HCT116 (cell line): ENCODE measurements around the gene C17orf58.

Experiments used
- EZH2 ChIP-seq: fragments of 200-600 bp; sonication (generic); IDR thresholded peaks from 2 replicates; pipeline ENCODE4 v1.6.1; 2017; ENCODE audit warnings: antibody characterized with exemption, mixed run types
- FOSL1 ChIP-seq: IDR thresholded peaks from 2 replicates; pipeline ENCODE4 v1.6.1; 2012; ENCODE audit warnings: low read depth
- JUND ChIP-seq: IDR thresholded peaks from 2 replicates; pipeline ENCODE4 v1.6.1; 2012
- POLR2A ChIP-seq: IDR thresholded peaks from 2 replicates; pipeline ENCODE4 v1.7.0; 2011; ENCODE audit warnings: borderline replicate concordance; ENCODE audit not compliant: insufficient read depth, insufficient read length; ENCODE audit errors: extremely low read depth
- POLR2AphosphoS5 ChIP-seq: IDR thresholded peaks from 2 replicates; pipeline ENCODE4 v1.6.1; 2011; ENCODE audit warnings: mild to moderate bottlenecking, low read depth, low read length, moderate library complexity
- SP1 ChIP-seq: IDR thresholded peaks from 2 replicates; pipeline ENCODE4 v1.6.1; 2012; ENCODE audit warnings: low read depth
- TCF7L2 ChIP-seq: IDR thresholded peaks from 2 replicates; pipeline ENCODE4 v1.7.0; 2011; ENCODE audit warnings: borderline replicate concordance, inconsistent platforms; ENCODE audit not compliant: insufficient read depth, insufficient read length; ENCODE audit errors: extremely low read depth
- ZNF274 ChIP-seq: fragments of 200-500 bp; sonication (Bioruptor generic); IDR thresholded peaks from 2 replicates; pipeline ENCODE4 v1.6.1; 2014; ENCODE audit warnings: mild to moderate bottlenecking, low read depth, low read length, inconsistent platforms
- TF ChIP-seq, protein P1 (sequence below): IDR thresholded peaks from 2 replicates; pipeline ENCODE4 v1.6.1; 2012
- TF ChIP-seq, protein P2 (sequence below), 3 experiments: fragments of 200-600 bp in 1 of 3; sonication (generic) in 1 of 3; IDR thresholded peaks in 2 of 3; conservative IDR thresholded peaks in 1 of 3; 2 replicates each; pipeline ENCODE4 v1.5.1; 2012 to 2017; ENCODE audit warnings: low read depth in 2 of 3, low read length in 2 of 3, antibody characterized with exemption in 1 of 3, borderline replicate concordance in 1 of 3, control low read depth in 1 of 3, mild to moderate bottlenecking in 1 of 3, mixed read lengths in 1 of 3, mixed run types in 1 of 3, moderate library complexity in 1 of 3; ENCODE audit not compliant: insufficient read depth in 1 of 3
- TF ChIP-seq, protein P3 (sequence below): IDR thresholded peaks from 2 replicates; pipeline ENCODE4 v1.6.1; 2012

DNA sequence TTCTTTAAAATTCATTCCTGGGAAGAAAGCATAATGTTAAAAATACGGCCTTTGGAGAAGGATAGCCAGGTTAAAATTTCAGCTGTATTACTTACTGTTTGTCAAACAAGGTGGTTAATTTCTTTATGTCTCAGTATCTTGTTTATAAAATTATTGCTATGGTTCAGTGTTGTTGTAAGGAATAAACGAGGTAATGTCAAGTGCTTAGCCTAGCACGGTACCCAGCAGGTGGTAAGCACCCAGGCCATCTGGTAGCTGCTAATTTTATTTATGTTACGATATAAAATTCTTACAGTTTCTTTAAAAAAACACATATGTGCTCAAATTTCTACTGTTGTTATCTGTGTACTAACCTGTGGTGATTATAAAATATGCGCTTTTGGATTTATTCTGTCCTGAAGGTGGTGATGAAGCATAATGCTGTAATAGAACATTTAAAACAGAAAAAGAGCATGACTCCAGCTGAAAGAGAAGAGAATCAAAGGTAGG is 48.9 kb downstream of the C17orf58 start:
- TF ChIP-seq POLR2AphosphoS5 (no peak), FOSL1 (no peak), POLR2A (no peak), EZH2 (no peak), ZNF274 (no peak), SP1 (no peak), JUND (no peak), TCF7L2 (no peak)
- TF ChIP-seq, protein P1, sequence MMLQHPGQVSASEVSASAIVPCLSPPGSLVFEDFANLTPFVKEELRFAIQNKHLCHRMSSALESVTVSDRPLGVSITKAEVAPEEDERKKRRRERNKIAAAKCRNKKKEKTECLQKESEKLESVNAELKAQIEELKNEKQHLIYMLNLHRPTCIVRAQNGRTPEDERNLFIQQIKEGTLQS: no peak
- TF ChIP-seq, protein P2, sequence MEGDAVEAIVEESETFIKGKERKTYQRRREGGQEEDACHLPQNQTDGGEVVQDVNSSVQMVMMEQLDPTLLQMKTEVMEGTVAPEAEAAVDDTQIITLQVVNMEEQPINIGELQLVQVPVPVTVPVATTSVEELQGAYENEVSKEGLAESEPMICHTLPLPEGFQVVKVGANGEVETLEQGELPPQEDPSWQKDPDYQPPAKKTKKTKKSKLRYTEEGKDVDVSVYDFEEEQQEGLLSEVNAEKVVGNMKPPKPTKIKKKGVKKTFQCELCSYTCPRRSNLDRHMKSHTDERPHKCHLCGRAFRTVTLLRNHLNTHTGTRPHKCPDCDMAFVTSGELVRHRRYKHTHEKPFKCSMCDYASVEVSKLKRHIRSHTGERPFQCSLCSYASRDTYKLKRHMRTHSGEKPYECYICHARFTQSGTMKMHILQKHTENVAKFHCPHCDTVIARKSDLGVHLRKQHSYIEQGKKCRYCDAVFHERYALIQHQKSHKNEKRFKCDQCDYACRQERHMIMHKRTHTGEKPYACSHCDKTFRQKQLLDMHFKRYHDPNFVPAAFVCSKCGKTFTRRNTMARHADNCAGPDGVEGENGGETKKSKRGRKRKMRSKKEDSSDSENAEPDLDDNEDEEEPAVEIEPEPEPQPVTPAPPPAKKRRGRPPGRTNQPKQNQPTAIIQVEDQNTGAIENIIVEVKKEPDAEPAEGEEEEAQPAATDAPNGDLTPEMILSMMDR (IDR thresholded peaks at IDR 0.05 in 2 of 3, conservative IDR thresholded peaks at IDR 0.05 in 1 of 3; ENCODE audit: borderline replicate concordance in 1 of 3, insufficient read depth in 1 of 3, low read depth in 2 of 3, low read length in 2 of 3): no peak
- TF ChIP-seq, protein P3, sequence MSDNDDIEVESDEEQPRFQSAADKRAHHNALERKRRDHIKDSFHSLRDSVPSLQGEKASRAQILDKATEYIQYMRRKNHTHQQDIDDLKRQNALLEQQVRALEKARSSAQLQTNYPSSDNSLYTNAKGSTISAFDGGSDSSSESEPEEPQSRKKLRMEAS: no peak
